ENCODE data around the gene RALA.
"Not testable (repeated sequence)": the region's sequence is repeated elsewhere in the genome, so short reads cannot be mapped to it uniquely, and the experiment has no call there.

The RALA gene

DNA sequence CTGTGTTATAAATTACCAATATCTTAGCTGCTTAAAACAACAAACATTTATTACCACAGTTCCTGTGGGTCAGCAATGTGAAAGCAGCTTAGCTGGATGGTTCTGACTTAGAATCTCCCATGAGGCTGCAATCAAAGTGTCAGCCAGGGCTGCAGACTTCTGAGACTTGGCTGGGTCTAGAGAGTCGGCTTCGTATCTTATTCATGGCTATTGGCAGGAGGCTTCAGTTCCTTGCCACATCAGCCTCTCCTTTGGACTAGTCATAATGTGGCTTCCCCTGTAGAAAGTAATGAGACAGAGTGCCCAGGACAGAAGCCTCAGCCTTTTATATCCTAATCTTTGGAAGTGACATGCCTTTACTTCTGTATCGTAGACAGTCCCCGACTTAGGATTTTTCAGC, 27.3 kb downstream of the RALA start:
- DNase-seq: no peak

DNA sequence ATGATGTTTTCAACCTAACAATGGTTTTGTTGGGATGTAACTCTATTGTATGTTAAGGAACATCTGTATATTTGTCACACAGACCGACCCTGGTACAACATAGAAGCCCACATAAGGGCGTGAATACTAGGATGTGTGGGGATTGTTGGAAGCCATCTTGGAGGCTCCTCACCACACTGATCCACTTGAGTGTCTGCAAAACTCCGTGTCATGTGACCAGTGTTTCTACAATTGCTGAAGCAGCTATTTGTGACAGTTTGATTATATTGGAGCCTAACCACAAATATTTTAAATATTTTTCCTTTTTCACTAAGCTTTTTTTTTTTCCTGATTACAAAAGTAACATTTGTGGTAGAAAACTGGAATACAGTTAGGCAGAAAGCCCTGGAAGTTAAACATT, 27.9 kb downstream of the RALA start:
- DNase-seq: no peak

DNA sequence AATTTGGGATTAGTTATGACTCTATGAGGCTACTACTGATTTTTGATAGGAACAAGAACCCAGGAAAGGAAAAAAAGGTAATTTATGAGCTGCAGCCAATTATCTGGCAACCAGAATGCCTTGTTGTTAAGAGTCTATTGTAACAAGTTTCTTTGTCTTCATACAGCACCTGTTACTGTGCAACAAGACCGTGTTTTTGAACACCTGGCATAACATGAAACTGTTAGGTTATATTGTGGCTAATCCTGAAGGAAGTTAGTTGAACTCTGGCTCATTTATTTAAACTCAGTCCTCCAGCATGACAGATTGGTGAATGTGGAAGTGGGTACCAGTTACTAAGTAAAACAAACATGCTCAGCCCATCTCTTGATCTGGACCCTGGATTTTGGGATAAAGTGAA, 33.0 kb downstream of the RALA start:
- DNase-seq: no peak

DNA sequence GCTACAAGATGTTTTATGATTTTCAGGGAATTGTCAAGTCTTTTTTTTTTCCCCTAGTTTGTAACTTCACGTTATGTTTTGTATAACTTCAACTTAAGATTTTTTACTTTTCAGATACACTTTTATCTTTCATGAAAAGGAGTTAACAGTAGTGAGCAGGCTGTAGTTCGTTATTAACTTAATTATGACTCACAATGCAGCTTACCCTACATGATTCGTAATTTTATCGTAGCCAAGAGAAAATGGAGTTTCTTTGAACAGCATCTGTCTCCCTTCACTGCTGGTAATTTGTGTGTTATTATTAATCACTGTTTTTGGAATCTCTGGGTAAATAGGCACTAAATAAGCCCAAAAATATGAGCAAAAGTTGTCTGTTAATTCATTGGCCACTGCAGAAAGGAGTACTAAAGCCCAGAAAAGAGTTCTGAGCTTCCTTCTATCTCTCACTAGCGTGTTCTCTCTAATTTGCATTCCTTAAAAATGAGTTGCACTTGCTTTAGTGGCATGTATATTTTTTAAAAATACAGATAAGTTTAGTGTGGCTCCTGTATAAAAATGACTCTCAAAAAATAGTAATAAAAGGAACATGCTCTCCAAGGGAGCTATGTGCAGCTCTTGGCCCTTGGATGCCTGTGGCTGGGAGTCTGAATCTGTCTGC, 36.1 kb downstream of the RALA start:
- no peak for DNase-seq

DNA sequence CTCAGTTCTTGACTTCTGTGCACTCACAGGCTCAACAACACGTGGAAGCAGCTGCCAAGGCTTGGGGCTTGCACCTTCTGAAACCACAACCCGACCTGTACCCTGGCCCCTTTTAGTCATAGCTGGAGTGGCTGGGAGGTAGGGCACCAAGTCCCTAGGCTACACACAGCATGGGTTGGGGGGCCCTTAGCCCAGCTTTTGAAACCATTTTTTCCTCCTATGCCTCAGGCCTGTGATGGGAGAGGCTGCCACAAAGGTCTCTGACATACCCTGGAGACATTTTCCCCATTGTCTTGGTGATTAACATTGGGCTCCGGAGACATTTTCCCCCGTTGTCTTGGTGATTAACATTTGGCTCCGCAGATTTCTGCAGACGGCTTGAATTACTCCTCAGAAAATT, 38.6 kb downstream of the RALA start:
- no peak for DNase-seq

DNA sequence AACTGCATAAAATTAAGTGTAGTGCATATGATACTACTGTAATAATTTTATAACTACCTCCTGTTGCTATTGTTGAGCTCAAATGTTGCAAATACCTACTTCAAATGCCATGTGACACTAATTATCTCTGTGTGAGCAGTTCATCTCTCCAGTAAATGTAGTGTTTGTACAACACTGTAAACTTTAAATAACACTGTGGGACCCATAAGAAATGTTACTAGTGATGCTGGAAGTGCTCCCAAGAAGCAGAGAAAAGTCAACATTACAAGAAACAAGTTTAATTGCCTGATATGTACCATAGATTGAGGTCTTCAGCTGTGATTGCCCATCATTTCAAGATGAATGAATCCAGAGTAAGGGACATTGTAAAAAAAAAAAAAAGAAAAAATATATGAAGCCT, 39.9 kb downstream of the RALA start:
- DNase-seq: no peak

DNA sequence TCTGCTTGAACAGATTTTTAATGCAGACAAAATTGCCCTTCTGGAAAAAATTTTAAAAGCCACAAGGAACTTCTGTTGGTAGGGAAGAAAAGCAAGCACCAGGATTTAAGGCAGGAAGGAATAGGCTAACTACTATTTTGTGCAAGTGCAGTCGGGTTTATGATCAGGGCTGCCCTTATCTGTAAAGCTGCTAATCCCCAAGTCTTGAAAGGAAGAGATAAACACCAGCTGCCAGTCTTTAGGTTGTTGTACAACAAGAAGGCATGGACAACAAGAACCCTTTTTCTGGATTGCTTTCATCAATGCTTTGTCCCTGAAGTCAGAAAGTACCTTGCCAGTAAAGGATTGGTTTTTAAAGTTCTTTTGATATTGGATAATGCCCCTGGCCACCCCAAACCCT, 40.7 kb downstream of the RALA start:
- DNase-seq: no peak

DNA sequence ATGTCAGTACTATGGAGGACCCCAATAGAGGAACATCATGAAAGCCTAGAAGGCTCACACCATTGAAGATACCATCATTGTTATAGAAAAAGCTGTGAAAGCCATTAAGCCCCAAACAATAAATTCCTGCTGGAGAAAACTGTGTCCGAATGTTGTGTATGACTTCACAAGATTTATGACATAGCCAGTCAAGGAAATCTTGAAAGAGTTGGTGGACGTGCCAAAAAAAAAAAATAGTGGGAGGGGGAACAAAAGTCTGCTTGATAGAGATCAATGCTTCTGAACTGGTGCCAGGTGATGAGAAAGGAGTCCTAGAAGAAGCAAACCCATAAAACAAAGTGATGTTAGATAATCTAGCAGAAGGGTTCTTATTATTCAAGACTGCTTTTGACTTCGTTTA, 41.2 kb downstream of the RALA start:
- DNase-seq: no peak

DNA sequence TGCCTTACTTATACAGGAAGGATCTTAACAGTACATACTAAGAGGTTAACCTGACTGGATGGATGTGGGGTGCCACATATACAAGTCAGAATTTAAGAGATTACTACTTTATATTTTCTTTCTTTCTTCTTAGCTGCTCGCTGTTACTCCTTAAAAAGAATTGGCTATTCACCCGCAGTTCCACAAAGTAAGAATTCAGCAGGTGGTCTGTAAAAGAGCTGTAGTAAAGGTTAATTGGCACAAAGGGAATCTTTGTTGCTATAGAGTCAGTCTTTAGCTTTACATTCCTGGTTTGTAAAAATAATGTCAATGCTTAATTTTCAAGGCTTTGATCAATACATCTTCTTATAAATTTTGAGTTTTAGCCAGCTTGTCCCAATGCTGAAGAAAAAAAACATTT, 43.2 kb downstream of the RALA start:
- DNase-seq: no peak

DNA sequence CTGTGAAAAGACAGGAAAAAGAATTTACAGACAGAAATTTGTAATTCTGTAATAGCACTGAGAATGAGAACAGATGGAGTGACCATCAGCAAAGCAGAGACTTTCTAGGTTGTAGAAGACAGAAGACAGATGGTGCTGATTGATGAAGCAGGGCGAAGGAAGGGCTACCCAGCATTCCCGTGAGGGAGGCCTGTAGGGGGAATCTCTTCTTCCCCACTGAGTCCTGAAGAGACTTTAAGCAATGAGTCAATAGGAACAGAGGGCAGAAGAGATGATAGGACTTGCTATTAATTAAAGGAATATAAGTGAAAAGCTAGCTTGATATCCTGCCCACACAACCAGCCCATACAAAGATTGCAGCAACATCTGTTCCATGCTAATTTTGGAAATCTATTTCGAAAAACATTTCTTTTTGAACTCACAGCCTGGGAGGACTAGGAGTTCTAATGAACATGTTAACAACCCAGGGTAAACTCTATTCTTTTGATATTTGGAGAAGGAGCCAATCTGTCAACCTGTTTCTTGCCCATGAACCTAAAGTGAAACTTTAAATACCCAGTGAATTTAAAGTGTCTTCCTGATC, 44.1 kb downstream of the RALA start:
- DNase-seq: no peak

DNA sequence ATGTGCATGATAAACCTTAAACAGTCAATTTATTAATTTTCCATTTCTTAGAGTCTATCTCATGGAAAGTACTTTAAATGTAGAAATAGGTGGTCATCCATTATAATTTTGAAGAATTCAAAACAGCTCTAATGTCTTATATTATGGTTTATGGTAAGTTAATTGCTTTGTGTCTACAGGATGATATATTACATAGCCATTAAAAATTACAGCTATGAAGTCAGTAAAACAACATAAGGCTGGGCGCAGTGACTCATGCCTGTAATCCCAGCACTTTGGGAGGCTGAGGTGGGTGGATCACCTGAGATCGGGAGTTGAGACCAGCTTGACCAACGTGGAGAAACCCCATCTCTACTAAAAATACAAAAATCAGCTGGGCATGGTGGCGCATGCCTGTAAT, 44.9 kb downstream of the RALA start:
- not testable (repeated sequence) for DNase-seq

DNA sequence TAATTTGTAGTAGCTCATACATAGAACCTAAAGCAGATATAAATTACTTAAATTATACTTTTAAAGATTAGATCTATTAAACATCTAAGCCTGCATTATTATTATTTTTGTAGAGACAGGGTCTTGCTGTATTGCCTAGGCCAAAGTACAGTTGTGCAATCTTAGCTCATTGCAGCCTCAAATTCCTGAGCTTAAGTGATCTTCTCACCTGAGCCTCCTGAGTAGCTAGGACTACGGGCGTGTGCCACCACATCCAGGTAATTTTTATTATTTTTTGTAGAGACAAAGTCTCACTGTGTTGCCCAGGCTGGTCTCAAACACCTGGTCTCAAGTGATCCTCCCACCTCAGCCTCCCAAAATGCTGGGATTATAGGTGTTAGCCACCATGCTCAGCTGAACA, 46.7 kb downstream of the RALA start:
- DNase-seq: no peak

DNA sequence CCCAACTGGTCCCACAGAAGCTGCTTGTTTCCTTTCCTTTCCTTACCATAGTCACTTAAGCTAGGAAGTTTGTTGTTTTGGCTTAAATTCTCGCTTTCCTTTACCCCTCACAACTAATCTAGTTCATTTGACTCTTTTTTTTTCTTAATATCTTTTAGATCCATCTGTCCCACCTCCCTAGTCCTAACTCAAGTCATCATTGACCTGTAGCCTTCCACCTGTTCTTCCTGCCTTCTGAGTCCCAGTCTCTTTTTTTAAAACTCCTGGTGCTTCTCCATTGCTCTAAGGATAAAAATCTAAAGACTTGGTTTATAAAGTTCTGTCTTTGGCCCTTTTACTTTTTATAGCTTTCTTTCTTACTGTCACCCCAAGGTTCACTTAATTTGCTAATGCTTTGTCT, 47.6 kb downstream of the RALA start:
- no peak for DNase-seq

DNA sequence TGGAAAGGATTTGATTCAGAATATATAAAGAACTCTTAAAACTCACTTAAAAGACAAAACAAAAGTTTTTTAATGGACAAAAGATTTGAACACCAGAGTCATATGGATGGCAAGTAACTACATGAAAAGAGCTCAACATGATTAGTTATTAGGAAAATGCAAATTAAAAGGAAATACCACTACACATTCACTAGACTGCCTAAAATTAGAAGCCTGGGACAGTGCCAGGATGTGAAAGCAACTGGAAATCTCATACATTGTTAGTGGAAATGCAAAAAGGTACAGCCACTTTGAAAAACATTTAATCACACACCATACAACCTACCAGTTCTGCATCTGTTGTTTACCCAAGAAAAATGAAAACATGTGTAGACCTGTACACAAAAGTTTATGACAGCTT, 48.8 kb downstream of the RALA start:
- no peak for DNase-seq

DNA sequence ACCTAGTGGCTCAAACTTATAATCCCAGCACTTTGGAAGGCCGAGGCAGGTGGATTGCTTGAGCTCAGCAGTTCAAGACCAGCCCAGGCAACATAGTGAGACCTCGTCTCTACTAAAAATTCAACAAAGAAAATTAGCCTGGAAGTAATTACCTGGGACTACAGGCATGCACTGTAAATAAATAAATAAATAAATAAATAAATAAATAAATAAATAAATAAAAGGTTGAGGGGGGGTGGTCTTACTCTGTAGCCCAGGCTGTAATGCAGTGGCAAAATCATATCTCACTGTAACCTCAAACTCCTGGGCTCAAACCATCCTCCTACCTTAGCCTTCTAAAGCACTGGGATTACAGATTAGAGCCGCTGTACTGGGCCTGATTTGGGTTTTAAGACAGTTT, 50.5 kb downstream of the RALA start:
- DNase-seq: no peak

DNA sequence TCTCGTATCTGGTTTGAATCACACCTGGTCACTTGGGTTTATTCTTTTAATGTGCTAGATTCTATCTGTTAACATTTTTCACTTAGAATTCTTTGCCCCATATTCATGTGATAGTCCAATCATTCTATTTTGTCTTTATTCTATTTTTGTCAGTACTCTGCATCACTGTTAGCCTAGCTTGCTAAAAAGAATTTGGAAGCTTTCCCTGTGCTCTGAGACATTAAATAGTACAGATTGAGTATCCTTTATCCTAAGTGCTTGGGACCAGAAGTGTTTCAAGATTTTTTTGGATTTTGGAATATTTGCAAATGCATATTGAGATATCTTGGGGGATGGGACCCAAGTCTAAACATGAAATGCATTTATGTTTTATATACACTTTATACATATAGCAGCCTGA, 51.0 kb downstream of the RALA start:
- DNase-seq: no peak

DNA sequence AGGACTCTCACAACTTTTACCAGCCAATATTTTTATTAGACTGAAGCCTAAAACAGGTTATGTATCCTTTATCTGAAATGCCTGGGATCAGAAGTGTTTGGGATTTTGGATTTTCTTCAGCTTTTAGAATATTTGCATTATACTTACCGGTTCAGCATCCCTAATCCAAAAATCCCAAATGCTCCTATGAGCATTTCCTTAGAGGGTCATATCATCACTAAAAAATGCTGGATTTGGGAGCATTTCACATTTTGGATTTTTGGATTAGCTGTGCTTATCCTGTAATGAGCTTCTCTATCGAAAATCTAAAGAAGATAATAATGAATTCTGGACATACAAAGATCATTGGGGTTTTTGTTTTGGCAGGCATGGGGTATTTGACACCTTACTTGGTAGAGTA, 53.0 kb downstream of the RALA start:
- DNase-seq: no peak

DNA sequence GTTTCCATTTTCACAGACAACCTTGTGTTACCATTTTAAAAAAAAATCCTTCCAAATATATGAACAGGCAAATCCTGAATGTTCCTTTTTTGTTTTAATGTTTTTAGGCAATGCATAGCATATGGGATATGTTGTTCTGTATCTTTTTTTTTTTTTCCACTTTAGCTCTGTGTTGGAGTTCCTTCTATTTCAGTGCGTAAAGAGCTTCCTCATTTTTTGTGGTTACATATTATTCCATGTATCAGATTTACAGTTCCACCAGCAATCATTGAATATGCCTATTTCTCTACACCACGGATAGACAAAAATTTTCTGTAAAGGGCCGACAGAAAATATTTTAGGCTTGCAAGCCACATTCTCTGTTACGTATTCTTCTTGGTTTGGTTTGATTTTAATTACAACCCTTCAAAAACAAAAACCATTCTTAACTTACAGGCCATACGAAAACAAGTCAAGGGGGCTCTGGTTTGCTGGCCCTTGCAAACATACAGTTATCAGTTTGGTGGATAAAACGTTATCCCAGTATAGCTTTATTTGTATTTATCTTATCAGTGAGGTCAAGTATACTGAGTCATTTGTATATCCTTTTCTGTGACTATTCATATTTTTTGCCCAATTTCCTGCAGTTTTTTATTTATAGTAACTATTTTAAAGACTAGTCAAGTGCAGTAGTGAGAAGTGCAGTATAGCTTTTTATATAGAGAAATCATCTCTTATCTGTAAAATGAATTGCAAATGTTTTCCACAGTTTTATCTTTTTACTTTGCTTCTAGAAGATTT, 55.7 kb downstream of the RALA start:
- peak in 2 of 3 donors; percentile 51 to 61 for DNase-seq

DNA sequence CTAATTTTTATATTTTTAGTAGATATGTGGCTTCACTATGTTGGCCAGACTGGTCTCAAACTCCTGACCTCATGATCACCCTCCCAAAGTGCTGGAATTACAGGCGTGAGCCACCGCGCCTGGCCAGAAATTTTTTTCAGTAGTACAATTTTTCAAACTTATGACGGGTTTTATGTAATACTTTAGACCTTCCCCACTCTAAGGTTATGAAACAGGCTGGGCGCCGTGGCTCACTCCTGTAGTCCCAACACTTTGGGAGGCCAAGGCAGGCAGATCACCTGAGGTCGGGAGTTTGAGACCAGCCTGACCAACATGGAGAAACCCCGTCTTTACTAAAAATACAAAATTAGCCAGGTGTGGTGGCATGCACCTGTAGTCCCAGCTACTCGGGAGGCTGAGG, 56.5 kb downstream of the RALA start:
- not testable (repeated sequence) for DNase-seq

DNA sequence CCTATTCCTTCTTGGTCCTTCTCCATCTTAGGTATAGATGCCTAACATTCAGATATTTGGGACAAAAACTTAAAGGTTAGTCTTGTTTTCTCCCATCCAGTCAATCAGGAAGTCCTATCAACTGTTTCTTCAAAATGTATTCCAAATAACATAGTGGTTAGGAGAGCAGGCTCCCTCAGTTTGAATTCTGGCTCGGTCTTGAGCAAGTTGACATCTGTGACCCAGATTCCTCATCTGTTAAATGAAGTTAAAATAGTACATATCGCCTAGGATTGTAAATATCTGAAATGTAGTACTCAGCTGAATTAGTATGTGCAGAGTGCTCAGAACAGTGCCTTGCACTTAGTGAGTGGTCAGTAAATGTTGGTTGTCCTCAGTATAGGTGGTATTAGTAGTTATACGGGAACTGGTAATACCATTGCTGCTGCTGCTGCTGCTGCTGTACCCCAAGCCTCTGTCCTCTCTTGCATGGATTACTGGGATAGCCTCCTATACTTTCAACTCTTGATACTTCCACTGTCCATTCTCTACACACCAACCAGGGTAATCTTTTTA, 58.6 kb downstream of the RALA start:
- DNase-seq: no peak

DNA sequence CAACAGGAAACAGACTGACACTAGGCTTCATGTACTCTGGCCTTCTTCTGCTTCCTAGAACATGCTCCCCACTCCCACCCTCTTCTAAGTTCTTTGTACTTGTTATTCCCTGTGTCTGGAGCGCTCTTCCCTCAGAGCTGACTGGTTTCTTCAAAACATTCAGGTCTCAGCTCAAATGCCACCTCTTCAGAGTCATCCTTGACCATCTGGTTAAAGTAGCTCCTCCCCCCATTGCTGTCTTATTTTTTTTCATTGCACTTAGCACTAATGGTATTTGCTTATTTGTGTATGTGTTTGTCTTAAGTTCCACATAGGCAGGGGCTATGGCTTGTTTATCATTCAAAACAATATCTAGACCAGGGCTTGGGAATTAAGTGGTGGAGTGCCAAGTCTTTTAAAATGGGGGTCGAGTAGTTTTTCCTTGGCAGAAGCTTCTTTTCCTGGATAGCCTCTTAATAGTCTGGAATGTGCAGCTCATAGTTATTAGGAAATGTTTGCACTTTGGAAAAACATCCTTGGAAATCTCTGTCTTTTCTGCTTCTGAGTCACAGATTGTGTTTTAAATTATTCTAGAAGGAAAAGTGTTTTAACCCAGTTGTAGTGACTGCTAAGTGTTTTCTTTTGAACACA, 60.0 kb downstream of the RALA start:
- DNase-seq: no peak

DNA sequence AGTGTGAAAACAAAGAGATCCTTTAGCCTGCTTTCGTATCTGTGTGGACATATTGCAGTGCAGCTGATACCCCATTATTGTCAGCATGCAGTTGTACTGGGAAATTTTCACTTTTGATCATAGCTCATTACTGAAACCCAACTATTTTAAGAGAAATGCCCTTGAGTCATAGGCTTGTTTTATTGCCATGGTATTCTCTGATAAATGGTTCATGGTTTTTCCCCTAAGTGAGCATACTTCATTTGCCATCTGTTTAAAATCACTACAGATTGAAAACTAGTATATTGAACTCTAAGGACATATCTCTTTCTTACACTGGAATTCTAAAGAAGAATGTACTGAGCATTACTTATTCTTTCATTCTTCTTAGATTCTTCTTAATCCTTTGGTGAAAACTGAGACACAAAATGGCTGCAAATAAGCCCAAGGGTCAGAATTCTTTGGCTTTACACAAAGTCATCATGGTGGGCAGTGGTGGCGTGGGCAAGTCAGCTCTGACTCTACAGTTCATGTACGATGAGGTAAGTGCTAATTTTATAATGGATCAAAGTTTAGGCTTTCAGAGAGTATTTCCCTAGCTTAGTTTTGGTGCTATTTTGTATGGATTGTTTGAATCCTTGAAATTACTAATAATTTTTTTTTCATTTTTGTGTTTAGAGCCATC, 63.0 kb downstream of the RALA start:
- DNase-seq: peak; percentile 44 to 79 (median 48)
